Fibroblast of gingiva (primary cell): ENCODE results near the gene KCNJ11.

Experiments
- DNase-seq: peaks from one replicate; pipeline ENCODE4 v3.0.0-alpha.2; 2011; ENCODE audit warnings: low read depth

Gene KCNJ11

GRCh38 chr11:17408641-17409040 is 20.2 kb upstream of the KCNJ11 start:
- DNase-seq = no peak

DNA sequence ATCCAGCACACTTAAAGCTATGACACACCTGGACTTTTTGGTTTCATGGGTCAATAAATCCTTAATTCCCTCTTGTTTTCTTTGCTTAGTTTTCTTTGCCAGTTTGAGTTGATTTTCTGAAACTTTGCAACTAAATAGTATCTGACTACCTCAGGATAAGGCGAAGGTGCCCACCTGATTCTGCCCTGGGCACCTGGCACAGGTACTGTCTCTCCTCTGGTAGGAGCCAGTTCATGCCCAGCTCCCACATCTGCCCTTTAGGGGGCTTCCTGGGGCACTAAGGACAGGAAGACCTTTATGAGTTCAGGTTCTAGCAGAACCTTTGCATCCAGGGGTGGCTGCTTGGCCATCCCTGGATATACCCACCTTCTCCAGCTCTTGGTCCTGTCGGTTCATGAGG is 19.6 kb upstream of the KCNJ11 start:
- no peak for DNase-seq

DNA sequence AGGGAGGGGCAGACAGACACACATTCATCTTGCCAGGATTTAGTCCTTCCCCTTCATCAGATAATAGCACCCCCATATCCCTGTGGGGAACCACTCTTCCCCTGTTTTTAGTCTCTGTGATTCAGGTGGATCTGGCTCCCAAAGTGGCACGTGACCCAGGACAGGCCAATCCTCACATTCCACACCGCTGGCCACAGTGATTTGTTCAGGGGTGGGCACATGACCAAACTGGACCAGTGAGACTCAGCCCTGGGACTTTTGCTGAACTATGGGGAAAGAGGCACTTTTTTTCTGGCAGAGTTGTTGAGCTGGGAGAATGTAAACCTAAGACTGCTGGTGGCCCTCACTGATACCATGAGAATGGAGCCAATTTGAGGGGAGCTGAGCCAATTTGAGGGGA is 19.1 kb upstream of the KCNJ11 start:
- no peak for DNase-seq

GRCh38 chr11:17406818-17407149 is 18.3 kb upstream of the KCNJ11 start:
- DNase-seq = no peak

DNA sequence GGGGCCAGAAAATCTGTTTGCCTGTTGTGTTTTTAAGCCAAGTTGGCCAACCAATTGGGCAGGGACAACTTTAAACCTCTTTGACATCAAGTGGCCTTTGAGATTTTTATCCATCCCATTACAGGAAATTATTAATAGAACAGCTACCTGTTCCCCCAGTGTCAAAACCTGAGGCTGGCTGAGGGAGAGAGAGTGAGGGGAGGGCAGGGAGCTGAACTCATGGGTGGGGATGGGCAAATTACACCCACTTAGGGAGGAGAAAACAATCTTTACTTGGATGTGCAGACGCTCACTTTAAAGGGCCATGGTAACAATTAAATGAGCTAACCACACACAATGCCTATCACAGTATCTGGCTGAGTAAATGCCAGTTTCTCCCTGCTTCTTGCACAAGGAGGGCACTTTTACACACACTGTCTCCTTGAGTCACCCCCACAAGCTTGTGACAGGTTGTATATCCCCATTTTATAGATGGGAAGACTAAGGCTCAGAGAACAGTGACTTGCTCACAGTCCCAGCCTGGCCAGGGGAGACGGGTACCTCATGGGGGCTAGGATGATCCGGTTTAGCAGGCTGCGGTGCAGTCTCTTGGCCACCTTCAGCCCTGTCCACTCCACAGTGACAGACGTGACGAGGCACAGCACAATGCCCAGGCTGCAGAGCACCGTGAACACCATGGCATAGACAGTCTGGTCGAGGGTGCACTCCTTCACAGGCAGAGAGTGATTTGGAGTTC is 17.8 kb upstream of the KCNJ11 start:
- no peak for DNase-seq

GRCh38 chr11:17405232-17406005 is 17.0 kb upstream of the KCNJ11 start:
- DNase-seq = peak; percentile 80

DNA sequence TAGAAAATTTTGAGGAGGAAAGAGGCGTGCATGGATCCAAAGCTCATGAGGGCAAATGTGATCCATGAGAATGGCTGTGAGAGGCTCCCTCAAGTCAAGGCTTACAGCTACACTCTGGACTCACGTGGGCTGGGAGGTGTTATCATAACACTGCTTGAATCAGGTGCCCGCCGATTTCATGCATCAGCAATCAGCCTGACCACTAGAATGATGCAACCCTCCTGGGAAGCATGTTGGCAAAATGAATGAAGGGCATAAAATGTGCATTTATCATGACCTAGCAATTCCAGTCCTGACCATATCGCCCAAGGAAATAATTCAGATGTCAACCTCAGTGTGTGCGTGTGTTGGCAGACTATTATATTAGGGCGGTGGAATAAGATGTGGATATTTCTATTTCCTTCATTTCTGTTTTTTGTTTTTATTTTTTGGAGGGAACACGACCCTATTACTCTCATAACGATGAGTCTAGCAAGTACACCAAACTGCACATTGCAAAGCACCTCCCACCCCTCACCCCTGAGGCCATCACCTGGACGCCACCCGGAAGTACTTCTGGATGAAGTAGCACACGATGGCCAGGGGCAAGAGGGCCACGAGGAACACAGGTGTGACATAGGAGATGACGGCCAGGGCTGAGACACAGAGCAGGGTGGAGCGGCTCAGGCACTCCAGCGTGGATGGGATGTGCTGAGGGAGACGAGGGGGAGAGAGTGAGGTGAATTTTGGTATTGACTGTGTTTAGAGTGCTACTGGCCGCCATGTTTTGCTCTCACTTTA is 15.7 kb upstream of the KCNJ11 start:
- DNase-seq = peak; percentile 31

DNA sequence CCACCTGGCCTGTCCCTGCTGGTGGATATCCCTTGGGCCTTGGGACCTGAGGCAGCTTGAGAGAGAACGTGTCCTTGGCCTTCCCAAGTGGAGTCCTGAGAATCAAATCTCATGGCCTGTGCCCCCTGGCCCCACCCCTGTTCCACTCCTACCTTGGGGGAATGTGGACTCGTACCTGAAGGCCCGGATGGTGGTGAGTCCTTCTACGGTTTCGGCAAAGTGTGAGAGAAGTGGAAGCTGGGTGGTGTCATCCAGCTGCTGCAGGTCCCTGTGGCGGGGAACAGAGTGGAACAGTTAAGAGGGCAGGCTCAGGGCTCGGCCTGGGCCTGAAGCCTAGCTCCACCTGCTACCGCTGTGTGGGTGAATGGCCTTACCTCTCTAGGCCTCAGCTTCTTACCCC is 14.0 kb upstream of the KCNJ11 start:
- no peak for DNase-seq

DNA sequence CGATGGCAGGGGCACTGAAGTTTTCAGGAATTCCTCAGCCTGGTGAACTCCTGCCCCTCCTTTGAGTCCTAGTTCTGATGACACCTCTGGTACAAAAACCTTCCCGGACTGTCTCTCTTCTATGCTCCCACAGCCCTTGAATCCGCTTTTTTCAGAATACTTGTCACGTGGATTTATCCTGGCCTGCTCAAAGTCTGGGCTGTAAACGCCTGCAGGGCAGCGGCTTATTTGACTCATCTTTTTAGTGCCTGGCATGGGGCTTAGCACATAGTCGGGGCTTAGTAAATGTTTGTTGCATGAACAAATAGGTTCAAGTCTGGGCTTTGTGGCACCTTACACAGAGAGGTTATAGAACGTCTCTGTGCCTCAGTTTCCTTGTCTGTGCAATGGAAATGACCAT is 13.4 kb upstream of the KCNJ11 start:
- no peak for DNase-seq

- no peak for DNase-seq
Measured at GRCh38 chr11:17401316-17401715, 12.9 kb upstream of the KCNJ11 start.

DNA sequence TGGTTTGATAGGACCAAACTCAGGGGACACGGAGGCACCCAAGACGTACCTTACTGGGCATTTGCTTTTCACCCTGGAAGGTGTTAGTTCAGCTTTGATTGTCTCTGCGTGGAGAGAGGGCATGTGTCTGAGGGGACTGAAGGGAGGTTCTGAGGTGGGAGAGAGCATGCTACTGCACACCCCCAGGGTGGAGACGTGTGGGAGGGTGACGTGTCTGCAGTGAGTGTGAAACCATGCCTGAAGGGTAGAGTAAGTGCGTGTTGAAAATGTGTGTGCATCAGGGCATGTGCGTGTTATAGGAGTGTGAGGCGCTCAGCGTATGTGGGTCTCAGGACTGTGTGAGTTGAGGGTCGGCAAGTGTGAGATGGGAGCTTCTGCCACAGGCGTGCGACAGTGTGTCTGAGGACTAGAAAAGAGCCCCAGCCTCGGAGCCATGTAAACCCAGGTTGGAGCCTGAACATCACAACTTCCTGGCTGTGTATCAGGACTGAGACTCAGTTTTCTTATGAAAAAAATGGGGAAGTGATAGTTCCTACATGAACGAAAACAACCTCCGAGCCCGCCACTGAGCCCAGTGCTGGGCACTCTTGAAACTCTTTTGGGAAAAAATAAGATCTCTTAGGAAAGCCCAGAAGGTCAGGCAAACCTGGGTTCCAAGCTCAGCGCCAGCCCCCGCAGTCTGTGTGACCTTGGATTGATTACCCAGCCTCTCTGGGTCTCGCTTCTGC is 11.8 kb upstream of the KCNJ11 start:
- DNase-seq = no peak

GRCh38 chr11:17399236-17399635 is 10.8 kb upstream of the KCNJ11 start:
- no peak for DNase-seq

DNA sequence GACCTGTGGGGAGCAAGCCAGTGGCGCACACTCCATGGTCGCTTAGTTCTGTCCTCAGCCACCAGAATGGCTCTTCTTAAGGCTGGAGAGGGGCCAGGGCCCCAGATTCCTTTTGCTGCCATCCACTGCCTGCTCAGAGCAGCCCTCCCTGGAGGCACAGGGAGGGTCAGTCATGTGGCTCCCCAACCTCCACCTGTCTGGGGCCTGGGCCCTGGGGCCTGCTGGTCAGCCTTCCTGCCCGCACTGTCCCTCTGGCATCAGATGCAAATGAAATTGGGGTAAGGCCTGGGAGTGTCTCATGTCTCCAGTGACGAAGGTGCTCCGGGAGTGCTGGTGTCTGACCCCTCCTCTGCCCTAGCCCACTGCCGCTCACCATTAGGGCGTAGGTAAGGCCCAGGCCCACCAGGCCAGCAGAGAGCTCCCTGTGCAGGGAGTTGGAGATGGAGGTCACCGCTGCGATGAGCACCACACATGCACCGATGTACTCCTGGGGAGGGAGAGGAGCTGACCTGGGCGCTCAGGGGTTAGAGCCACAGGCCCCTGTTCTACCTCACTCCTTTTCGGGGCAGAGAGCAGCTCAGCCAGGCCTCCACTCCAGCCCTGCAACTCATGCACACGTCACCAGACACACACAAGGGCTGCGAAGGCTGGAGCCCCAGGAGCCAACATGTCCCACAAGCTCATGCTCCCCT is 9.0 kb upstream of the KCNJ11 start:
- no peak for DNase-seq

DNA sequence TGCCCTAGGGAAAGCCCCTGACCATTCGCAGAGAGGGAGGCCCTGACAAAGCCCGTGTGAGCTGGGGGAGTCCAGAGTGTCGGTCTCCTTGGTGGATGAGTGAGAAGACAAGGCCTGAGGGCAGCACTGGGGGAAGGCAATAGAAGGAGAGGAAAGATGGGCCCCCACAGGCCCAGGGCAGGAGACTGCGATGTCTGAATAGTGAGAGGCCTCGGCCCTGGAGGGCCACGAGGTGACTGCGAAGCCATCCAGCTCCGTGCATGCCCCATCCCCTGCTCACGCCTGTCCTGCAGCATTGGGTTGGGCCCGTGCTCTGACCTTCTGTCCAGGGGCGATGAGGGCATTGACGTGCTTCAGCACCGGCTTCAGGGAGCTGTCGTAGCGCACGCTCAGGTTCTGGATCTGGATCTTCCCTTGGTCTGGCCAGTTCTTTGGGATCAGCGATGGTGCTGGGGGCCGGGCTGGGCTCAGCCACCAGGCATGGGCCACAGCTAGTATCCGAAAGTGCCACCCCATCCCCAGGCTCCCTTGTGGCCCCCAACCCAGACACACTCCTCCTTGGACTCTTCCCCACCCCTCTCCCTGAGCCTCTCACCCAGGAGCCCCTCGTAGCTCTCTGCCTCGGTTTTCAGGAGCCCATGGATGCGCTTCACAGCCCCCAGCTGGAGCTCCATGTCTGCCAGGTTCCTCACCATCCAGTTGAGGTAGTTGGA is 8.3 kb upstream of the KCNJ11 start:
- no peak for DNase-seq

DNA sequence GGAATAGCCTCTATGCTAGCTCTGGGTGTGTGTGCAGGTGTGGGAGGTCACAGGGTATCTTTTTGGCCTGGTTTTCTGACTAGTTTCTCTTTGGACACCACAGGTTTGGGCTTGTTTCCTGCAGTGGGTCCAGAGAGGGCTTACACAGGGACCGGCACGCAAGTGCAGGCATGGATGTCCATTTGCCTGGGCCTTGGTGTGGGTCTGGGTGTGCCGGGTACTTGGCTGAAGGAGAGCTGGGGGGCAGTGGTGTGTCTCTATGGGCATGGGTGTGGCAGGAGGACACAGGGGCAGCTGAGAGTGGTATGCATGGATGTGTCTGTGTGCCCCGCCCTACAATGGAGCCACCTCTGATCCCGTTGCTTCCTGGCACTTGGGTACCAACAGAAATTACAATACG is 7.5 kb upstream of the KCNJ11 start:
- no peak for DNase-seq

DNA sequence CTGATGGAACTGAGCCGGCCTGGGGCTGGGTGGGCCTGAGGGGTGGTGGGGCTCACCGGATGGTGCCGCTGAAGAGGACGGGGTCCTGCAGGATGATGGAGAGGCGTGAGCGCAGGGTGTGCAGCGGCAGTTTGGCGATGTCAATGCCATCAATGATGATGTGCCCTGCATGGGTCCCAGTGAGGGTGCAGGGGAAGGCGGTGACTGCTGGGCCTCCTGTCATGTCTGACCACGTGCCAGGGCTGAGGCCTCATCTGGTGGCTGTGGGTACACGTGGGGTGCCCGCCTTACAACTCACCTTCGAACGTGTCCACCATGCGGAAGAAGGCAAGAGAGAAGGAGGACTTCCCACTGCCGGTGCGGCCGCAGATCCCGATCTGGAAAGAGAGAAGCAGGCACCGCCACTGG is 7.1 kb upstream of the KCNJ11 start:
- DNase-seq = no peak

GRCh38 chr11:17394743-17395390 is 6.4 kb upstream of the KCNJ11 start:
- no peak for DNase-seq

GRCh38 chr11:17393472-17393871 is 5.0 kb upstream of the KCNJ11 start:
- DNase-seq = no peak

DNA sequence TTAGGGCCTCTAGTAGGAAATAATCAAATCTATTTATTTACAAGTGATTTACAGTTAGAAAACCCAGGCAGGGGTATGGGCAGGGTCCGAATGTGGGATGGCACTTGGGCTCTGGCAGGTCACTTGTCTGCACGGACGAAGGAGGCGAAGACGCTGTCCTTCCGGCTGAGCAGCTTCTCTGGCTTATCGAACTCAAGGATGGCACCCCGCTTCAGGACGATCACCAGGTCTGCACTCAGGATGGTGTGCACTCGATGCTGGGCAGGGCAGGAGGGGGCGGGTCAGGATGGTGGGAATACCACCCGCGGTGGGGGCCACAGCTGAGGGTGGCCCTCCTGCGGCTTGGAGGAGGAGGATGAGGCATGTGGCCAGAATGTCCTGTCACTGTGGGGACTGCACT is 4.4 kb upstream of the KCNJ11 start:
- DNase-seq = no peak

DNA sequence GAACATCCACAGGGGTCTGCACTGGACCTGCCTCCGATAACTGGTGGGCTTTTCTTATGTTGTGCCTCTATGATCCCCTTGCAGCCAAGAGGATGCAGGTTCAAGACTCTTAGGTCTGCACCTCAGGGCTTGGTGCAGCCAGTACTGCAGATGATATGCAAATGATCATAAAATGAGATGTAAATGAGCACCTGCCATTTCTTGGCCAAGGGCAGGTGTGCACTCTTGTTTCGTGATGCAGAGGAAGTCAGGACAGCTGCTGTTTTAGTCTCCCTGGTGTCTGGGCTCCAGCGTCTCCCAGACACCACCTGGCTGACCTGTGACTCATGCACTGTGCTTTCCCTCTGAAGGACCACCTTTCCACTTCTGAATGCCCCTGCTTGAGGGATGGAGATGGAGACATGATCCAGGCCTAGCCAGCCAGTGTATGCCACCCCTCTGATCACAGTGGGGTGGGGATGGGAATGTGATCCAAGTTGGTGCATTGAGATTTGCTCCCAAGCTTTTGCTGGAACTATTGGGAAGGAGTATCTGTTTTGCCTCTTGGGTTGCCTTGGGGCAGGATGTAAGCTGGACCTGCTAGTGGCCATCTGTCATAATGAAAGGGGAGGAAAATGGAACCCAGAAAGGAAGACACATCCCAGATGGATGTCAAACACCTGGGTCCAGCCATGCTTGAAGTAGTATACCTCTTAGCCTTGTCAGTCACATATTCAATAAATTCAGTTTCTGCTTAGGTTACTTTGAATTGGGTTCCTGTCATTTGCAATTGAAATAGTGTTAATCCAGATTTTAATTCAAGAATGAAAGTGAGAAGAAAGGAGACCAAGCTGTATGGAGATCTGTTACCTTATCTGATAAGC is 3.3 kb upstream of the KCNJ11 start:
- DNase-seq = no peak
